Measurements from ENCODE around the gene PDE6A. TPM values are rescaled to one million over a fixed set of nuclear protein-coding genes. Genes with fewer than 3 reads are reported as not detected.

The PDE6A gene
- total and polyA plus RNA-seq, 9 of the 15 experiments (the other 6 are each of a cell fraction or from before 2014, with no cell fraction given) = 0.01 to 0.04 (median 0.01) TPM; not detected in 6

- no peak for TF ChIP-seq GMEB1 (CRISPR knock-in tag; IDR thresholded peaks at IDR 0.05)
- TF ChIP-seq NUFIP1 (IDR thresholded peaks at IDR 0.05; ENCODE audit: partially characterized antibody) = no peak
- TF ChIP-seq ZNF512 (tag; IDR thresholded peaks at IDR 0.05) = no peak
These were observed 21.6 kb downstream of the PDE6A start (continued) for GRCh38 chr5:149922950-149923349.

- 25% methylated on average over 3 of the region's 3 CpGs for WGBS (ENCODE audit: insufficient coverage, low coverage, missing lambda C conversion rate)
- no peak for TF ChIP-seq CBX2 (IDR thresholded peaks at IDR 0.05; ENCODE audit: insufficient read depth, low read length, poor library complexity, severe bottlenecking)
- peak; percentile 79 for TF ChIP-seq NFE2 (IDR thresholded peaks at IDR 0.05; ENCODE audit: low read depth)
- TF ChIP-seq BRF1 (IDR thresholded peaks at IDR 0.05; ENCODE audit: borderline replicate concordance, extremely low read depth, insufficient read length) = no peak
- no peak for TF ChIP-seq RNF2 (IDR thresholded peaks at IDR 0.05)
- no peak for TF ChIP-seq TRIM25 (IDR thresholded peaks at IDR 0.05; ENCODE audit: borderline replicate concordance)
- no peak for TF ChIP-seq TAF9B (IDR thresholded peaks at IDR 0.05; ENCODE audit: partially characterized antibody)
- peak; percentile 63; the same call in 1 of the 2 replicates for TF ChIP-seq C11orf30 (IDR thresholded peaks at IDR 0.05; ENCODE audit: low read depth)
- no peak for TF ChIP-seq ZNF133 (CRISPR knock-in tag; IDR thresholded peaks at IDR 0.05)
- TF ChIP-seq NBN (IDR thresholded peaks at IDR 0.05; ENCODE audit: low read depth) = no peak
- TF ChIP-seq FOXP4 (CRISPR knock-in tag; IDR thresholded peaks at IDR 0.05; ENCODE audit: borderline replicate concordance) = no peak
These were observed 23.0 kb downstream of the PDE6A start for GRCh38 chr5:149921597-149921996.

More at GRCh38 chr5:149921597-149921996, 23.0 kb downstream of the PDE6A start:
- no peaks in the 10 kb centered on the region for H3K27me3 ChIP-seq (ENCODE audit: control insufficient read depth in 2 of 2, insufficient read depth in 2 of 2, low read length in 2 of 2)
- ATAC-seq (peak; percentile 45; the same call in 2 of the 3 replicates), FAIRE-seq (peak; percentile 11), DNase-seq (ENCODE audit: extremely low read depth in 1 of 4, low spot score in 3 of 4) (no peak)
- ChIA-PET CTCF (ENCODE audit: low intra/inter-chr PET ratio) (no interaction called here), POLR2A (interaction anchor here (0.9 kb wide), 1 partner anchor 11 kb away, joined by 3 read pairs; no protein-coding TSS in a partner anchor)
- no peak overlapping the region for H3K9ac ChIP-seq (ENCODE audit: insufficient read depth in 1 of 2, low read depth in 2 of 2, low read length in 2 of 2)
- H3K4me1 ChIP-seq (replicated peaks in 1 of 2; ENCODE audit: control insufficient read depth in 2 of 2, insufficient read depth in 2 of 2, low read length in 2 of 2) = peaks cover 0 to 11% of the 10 kb centered on the region in 2 experiments; a peak in 3 of 5 replicates
- H3K36me3 ChIP-seq (ENCODE audit: control insufficient read depth, insufficient read depth, low read length) = no peaks in the 10 kb centered on the region
- peak overlapping the region; percentile 32; the same call in 1 of the 3 replicates for H3K27ac ChIP-seq (ENCODE audit: extremely low read depth, low read depth, low read length)
- no peaks in the 10 kb centered on the region for H4K20me1 ChIP-seq (replicated peaks; ENCODE audit: control insufficient read depth, insufficient read depth, low read length)
- H3K4me2 ChIP-seq (ENCODE audit: insufficient read depth, low read length) = peak overlapping the region; percentile 1; the same call in 1 of the 2 replicates
- peak overlapping the region; percentile 88 for H2AFZ ChIP-seq (ENCODE audit: low read depth, low read length)
- intact Hi-C loops (cut with micrococcal nuclease) = no loop called here
- H3K9me1 ChIP-seq (ENCODE audit: control insufficient read depth, insufficient read depth, low read length) = no peaks in the 10 kb centered on the region
- no peaks in the 10 kb centered on the region for H3K79me2 ChIP-seq (ENCODE audit: control insufficient read depth, insufficient read depth, low read length)
- in situ Hi-C loops (cut with MboI) = no loop called here
- BruUV-seq (replicated peaks) = no TSS peak
- H3K4me3 ChIP-seq = no peak overlapping the region
- H3K9me3 ChIP-seq (replicated peaks; ENCODE audit: control insufficient read depth, insufficient read depth, low read depth, low read length) = no peaks in the 10 kb centered on the region
